Measurements from ENCODE around the gene MISP.

Gene MISP

GRCh38 chr19:800360-801029, 49.6 kb downstream of the MISP start:
- no peak for DNase-seq

- DNase-seq = no peak
These were observed 50.3 kb downstream of the MISP start for GRCh38 chr19:801030-801860.

GRCh38 chr19:801861-802497, 51.1 kb downstream of the MISP start:
- DNase-seq = no peak

GRCh38 chr19:802498-803098, 51.7 kb downstream of the MISP start:
- DNase-seq = no peak

GRCh38 chr19:803099-803561, 52.2 kb downstream of the MISP start:
- no peak for DNase-seq

GRCh38 chr19:803686-804418, 52.9 kb downstream of the MISP start:
- DNase-seq = no peak

GRCh38 chr19:804419-805165, 53.7 kb downstream of the MISP start:
- DNase-seq = no peak

GRCh38 chr19:805166-805551, 54.2 kb downstream of the MISP start:
- no peak for DNase-seq

GRCh38 chr19:805600-806550, 55.0 kb downstream of the MISP start:
- no peak for DNase-seq

- no peak for DNase-seq
These were observed 56.0 kb downstream of the MISP start for GRCh38 chr19:806815-807421.

GRCh38 chr19:807627-808422, 56.9 kb downstream of the MISP start:
- no peak for DNase-seq

- DNase-seq = no peak
These were observed 57.5 kb downstream of the MISP start for GRCh38 chr19:808423-808775.

- DNase-seq = no peak
These were observed 59.4 kb downstream of the MISP start for GRCh38 chr19:810077-810855.

- no peak for DNase-seq
These were observed 60.1 kb downstream of the MISP start for GRCh38 chr19:810883-811489.

GRCh38 chr19:811506-812048, 60.7 kb downstream of the MISP start:
- no peak for DNase-seq

- DNase-seq = no peak
These were observed 61.3 kb downstream of the MISP start for GRCh38 chr19:812049-812746.

- DNase-seq = no peak
These were observed 61.9 kb downstream of the MISP start for GRCh38 chr19:812747-813218.

Measured in activated naive CD4-positive, alpha-beta T cell treated with anti-CD3 and anti-CD28 coated beads, Interleukin-2, amount 50 U/mL, for 16 hours (primary cell).